NCI-H510A (cell line): ENCODE data around the gene GRM1.

Experiments
- DNase-seq: peaks from one replicate; lab custom pipeline; 2025; lab: John Stamatoyannopoulos, UW

Gene GRM1

GRCh38 chr6:146097586-146097985 is 68.7 kb downstream of the GRM1 start:
- DNase-seq: no peak

- no peak for DNase-seq
Measured at GRCh38 chr6:146100776-146101175, 71.9 kb downstream of the GRM1 start.

GRCh38 chr6:146103416-146104072 is 74.7 kb downstream of the GRM1 start:
- DNase-seq: no peak

- no peak for DNase-seq
Measured at GRCh38 chr6:146106532-146106931, 77.7 kb downstream of the GRM1 start.

GRCh38 chr6:146110990-146111389 is 82.1 kb downstream of the GRM1 start:
- DNase-seq: no peak

- no peak for DNase-seq
Measured at GRCh38 chr6:146111881-146112450, 83.1 kb downstream of the GRM1 start.

- DNase-seq: no peak
Measured at GRCh38 chr6:146113084-146113623, 84.3 kb downstream of the GRM1 start.

- no peak for DNase-seq
Measured at GRCh38 chr6:146123616-146124015, 94.8 kb downstream of the GRM1 start.

GRCh38 chr6:146127447-146128215 is 98.8 kb downstream of the GRM1 start:
- DNase-seq: no peak

- no peak for DNase-seq
Measured at GRCh38 chr6:146133866-146134265, 105.0 kb downstream of the GRM1 start.

- no peak for DNase-seq
Measured at GRCh38 chr6:146135167-146135566, 106.3 kb downstream of the GRM1 start.

- DNase-seq: no peak
Measured at GRCh38 chr6:146146836-146147235, 118.0 kb downstream of the GRM1 start.

GRCh38 chr6:146149770-146150169 is 120.9 kb downstream of the GRM1 start:
- DNase-seq: no peak

- no peak for DNase-seq
Measured at GRCh38 chr6:146153040-146153758, 124.3 kb downstream of the GRM1 start.

GRCh38 chr6:146154197-146154596 is 125.3 kb downstream of the GRM1 start:
- no peak for DNase-seq

GRCh38 chr6:146161664-146162063 is 132.8 kb downstream of the GRM1 start:
- DNase-seq: no peak

- no peak for DNase-seq
Measured at GRCh38 chr6:146169872-146170271, 141.0 kb downstream of the GRM1 start.

GRCh38 chr6:146177785-146178184 is 148.9 kb downstream of the GRM1 start:
- DNase-seq: no peak

GRCh38 chr6:146183831-146184230 is 155.0 kb downstream of the GRM1 start:
- no peak for DNase-seq

GRCh38 chr6:146184701-146185100 is 155.8 kb downstream of the GRM1 start:
- no peak for DNase-seq

- no peak for DNase-seq
Measured at GRCh38 chr6:146189131-146189530, 160.3 kb downstream of the GRM1 start.

- no peak for DNase-seq
Measured at GRCh38 chr6:146190581-146190980, 161.7 kb downstream of the GRM1 start.
